ENCODE measurements around the gene PSAP. TPM values are rescaled to one million over a fixed set of nuclear protein-coding genes. Genes with fewer than 3 reads are reported as not detected.
A peak's percentile ranks its signal among the peaks of the same experiment; 100 is the strongest.

The PSAP gene
- total RNA-seq, 6 experiments from 2014 or later, result 520 to 743 (median 570) TPM

DNA sequence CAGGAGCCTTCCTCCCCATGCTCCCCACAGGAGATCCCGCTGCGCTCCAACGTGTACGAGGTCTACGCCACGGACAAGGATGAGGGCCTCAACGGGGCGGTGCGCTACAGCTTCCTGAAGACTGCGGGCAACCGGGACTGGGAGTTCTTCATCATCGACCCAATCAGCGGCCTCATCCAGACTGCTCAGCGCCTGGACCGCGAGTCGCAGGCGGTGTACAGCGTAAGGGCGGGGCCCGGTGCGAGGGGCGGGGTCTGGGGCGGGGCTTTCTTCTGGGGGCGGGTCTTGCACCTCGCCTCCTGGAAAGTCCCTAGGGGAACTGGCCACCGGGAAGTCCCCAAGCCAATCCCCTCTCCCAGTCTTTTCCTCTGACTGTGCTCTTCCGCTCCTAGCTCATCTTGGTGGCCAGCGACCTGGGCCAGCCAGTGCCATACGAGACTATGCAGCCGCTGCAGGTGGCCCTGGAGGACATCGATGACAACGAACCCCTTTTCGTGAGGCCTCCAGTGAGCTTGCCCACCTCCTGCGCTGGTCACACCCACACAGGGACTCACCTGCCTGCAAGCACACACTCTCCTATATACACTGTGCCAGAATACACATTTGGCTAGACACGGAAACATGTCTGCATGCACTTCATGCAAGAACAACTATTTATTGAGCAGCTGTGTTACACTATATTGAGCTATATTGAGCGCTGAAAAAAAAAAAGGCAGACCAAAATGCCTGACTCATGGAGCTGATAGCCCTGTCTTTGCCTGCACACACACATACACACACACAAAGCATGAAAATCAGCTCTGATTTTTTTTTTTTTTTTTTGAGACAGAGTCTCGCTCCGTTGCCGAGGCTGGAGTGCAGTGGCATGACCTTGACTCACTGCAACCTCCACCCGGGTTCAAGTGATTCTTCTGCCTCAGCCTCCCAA lies 45.0 kb downstream of the PSAP start:
- H3K27me3 ChIP-seq, result no peaks in the 10 kb centered on the region
- peak; percentile 59 to 68 (median 61) for ATAC-seq
- no peaks in the 10 kb centered on the region for H3K9me3 ChIP-seq
- no peak for TF ChIP-seq CTCF (IDR thresholded peaks at IDR 0.05)
- TF ChIP-seq POLR2A (IDR thresholded peaks at IDR 0.05), result no peak
- no peaks in the 10 kb centered on the region for H3K4me1 ChIP-seq
- no peaks in the 10 kb centered on the region for H3K36me3 ChIP-seq
- DNase-seq, result peak in 1 of 3 donors; percentile 46
- WGBS (ENCODE audit: insufficient coverage, low coverage, low lambda C conversion rate, missing lambda C conversion rate), result 58% methylated on average over 13 of the region's 41 CpGs
- intact Hi-C loops (cut with DNase I), result no loop called here
- H3K4me3 ChIP-seq, result no peak overlapping the region
- no peak overlapping the region for H3K27ac ChIP-seq

GRCh38 chr10:71804077-71804476 lies 47.0 kb downstream of the PSAP start:
- H3K27ac ChIP-seq, result no peak overlapping the region
- 37% methylated on average over 4 of the region's 4 CpGs for WGBS (ENCODE audit: insufficient coverage, low coverage, low lambda C conversion rate, missing lambda C conversion rate)
- peaks cover 0 to 5% (median 0%) of the 10 kb centered on the region in 4 donors for H3K4me1 ChIP-seq
- no peak overlapping the region for H3K4me3 ChIP-seq
- DNase-seq (no peak), ATAC-seq (peak in 3 of 4 donors; percentile 13 to 50 (median 22))
- no peaks in the 10 kb centered on the region for H3K36me3 ChIP-seq
- TF ChIP-seq CTCF (IDR thresholded peaks at IDR 0.05) (no peak), POLR2A (IDR thresholded peaks at IDR 0.05) (no peak)
- intact Hi-C loops (cut with DNase I), result no loop called here
- H3K27me3 ChIP-seq, result no peaks in the 10 kb centered on the region
- no peaks in the 10 kb centered on the region for H3K9me3 ChIP-seq

DNA sequence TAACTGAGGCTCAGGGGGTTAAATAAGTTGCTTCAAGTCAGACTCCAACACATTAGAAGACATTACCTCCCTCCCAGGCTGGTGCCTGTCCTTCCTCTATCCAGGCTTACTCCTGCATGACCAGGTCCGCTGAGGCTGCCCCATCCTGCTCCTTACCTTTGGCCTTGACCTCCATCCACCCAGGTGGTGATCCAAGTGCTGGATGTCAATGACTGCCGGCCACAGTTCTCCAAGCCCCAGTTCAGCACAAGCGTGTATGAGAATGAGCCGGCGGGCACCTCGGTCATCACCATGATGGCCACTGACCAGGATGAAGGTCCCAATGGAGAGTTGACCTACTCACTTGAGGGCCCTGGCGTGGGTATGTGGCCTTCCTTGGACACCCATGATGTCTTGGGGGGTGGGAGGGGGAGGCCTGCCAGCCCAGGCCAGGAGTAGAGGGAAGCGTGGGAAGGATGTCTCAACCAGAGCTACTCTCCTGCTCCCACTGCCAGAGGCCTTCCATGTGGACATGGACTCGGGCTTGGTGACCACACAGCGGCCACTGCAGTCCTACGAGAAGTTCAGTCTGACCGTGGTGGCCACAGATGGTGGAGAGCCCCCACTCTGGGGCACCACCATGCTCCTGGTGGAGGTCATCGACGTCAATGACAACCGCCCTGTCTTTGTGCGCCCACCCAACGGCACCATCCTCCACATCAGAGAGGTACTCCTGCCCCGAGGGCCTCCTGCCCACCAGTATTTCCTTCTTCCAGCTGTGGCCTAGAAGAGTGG lies 48.1 kb downstream of the PSAP start:
- TF ChIP-seq CTCF (IDR thresholded peaks at IDR 0.05) (no peak), POLR2A (IDR thresholded peaks at IDR 0.05) (no peak)
- DNase-seq (no peak), ATAC-seq (no peak)
- intact Hi-C loops (cut with DNase I), result no loop called here
- Histone ChIP-seq H3K4me3 (no peak overlapping the region), H3K27me3 (no peaks in the 10 kb centered on the region), H3K4me1 (peaks cover 0 to 5% (median 0%) of the 10 kb centered on the region in 4 donors), H3K36me3 (no peaks in the 10 kb centered on the region), H3K9me3 (no peaks in the 10 kb centered on the region), H3K27ac (no peak overlapping the region)
- WGBS (ENCODE audit: insufficient coverage, low coverage, low lambda C conversion rate, missing lambda C conversion rate), result 82% methylated on average over 5 of the region's 18 CpGs

DNA sequence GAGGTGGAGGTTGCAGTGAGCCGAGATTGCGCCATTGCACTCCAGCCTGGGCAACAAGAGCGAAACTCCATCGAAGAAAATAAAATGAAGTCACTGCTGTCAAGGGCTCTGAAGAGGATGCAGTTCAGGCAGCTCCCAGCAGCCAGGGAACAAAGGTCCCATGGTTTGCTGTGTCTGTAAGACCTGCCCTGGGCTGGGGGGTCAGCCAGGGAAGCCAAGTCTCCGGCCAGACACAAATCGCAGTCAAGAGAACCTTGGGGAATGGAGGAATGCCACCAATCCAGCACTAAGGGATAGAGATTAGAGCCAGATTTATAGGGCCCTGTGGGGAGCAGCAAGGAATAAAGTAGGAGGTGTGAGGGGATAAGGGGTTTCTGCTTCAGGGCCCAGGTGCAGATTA lies 48.8 kb downstream of the PSAP start:
- 93% methylated on average over 3 of the region's 6 CpGs for WGBS (ENCODE audit: insufficient coverage, low coverage, low lambda C conversion rate, missing lambda C conversion rate)
- no peak for TF ChIP-seq POLR2A (IDR thresholded peaks at IDR 0.05)
- TF ChIP-seq CTCF (IDR thresholded peaks at IDR 0.05), result no peak
- no peak overlapping the region for H3K4me3 ChIP-seq
- intact Hi-C loops (cut with DNase I), result no loop called here
- H3K27me3 ChIP-seq, result no peaks in the 10 kb centered on the region
- H3K36me3 ChIP-seq, result no peaks in the 10 kb centered on the region
- ATAC-seq (no peak), DNase-seq (no peak)
- H3K27ac ChIP-seq, result no peak overlapping the region
- peaks cover 0 to 5% (median 0%) of the 10 kb centered on the region in 4 donors for H3K4me1 ChIP-seq
- no peaks in the 10 kb centered on the region for H3K9me3 ChIP-seq

Data from right lobe of liver (tissue), 6 donors.